Keratinocyte (primary cell): Measurements from ENCODE around the gene SZRD1. TPM values are rescaled to one million over a fixed set of nuclear protein-coding genes. Genes with fewer than 3 reads are reported as not detected.

ENCODE experiments used
- DNase-seq: peaks from one replicate; pipeline ENCODE4 v3.0.0-alpha.2; 2011; ENCODE audit warnings: low read depth, missing footprints, low spot score
- FAIRE-seq: peaks from 2 replicates; lab custom pipeline; 2011; peaks lifted over from hg19 to GRCh38; lab: Jason Lieb, UNC
- H2AFZ ChIP-seq: 2 replicates; pipeline ENCODE4 v1.6.0; 2012; ENCODE audit warnings: low read length, control low read depth, inconsistent platforms; ENCODE audit not compliant: control insufficient read depth
- H3K27ac ChIP-seq: 2 replicates; pipeline ENCODE4 v1.5.1; 2011; ENCODE audit warnings: low read length; ENCODE audit not compliant: control insufficient read depth, insufficient read depth
- H3K27me3 ChIP-seq: 3 replicates; pipeline ENCODE4 v1.6.0; 2011; ENCODE audit warnings: low read length; ENCODE audit not compliant: control insufficient read depth, insufficient read depth; ENCODE audit errors: extremely low read depth
- H3K36me3 ChIP-seq, 2 experiments: 2 replicates in 1 of 2; 3 replicates in 1 of 2; pipeline ENCODE4 v1.5.1; 2011; ENCODE audit warnings: low read length in 2 of 2, mild to moderate bottlenecking in 1 of 2; ENCODE audit not compliant: control insufficient read depth in 2 of 2, insufficient read depth in 2 of 2; ENCODE audit errors: extremely low read depth in 1 of 2
- H3K4me1 ChIP-seq: 3 replicates; pipeline ENCODE4 v1.5.1; 2011; ENCODE audit warnings: low read length; ENCODE audit not compliant: control insufficient read depth, insufficient read depth; ENCODE audit errors: extremely low read depth
- H3K4me2 ChIP-seq: 3 replicates; pipeline ENCODE4 v1.6.0; 2011; ENCODE audit warnings: low read depth, low read length; ENCODE audit not compliant: control insufficient read depth, insufficient read depth; ENCODE audit errors: extremely low read depth
- H3K4me3 ChIP-seq, 3 experiments: fragments of 200-600 bp in 1 of 3; sonication (generic) in 1 of 3; 2 replicates in 2 of 3; 3 replicates in 1 of 3; pipeline ENCODE4 v1.5.1; 2011 to 2016; ENCODE audit warnings: low read length in 3 of 3, mild to moderate bottlenecking in 3 of 3, control low read depth in 2 of 3, inconsistent platforms in 1 of 3, low read depth in 1 of 3, mixed read lengths in 1 of 3, mixed run types in 1 of 3, moderate library complexity in 1 of 3; ENCODE audit not compliant: control insufficient read depth in 2 of 3, insufficient read depth in 2 of 3; ENCODE audit errors: extremely low read depth in 1 of 3
- H3K79me2 ChIP-seq: 2 replicates; pipeline ENCODE4 v1.6.0; 2012; ENCODE audit warnings: low read length; ENCODE audit not compliant: control insufficient read depth, insufficient read depth
- H3K9ac ChIP-seq: 3 replicates; pipeline ENCODE4 v1.6.0; 2011; ENCODE audit warnings: low read length; ENCODE audit not compliant: control insufficient read depth, insufficient read depth; ENCODE audit errors: extremely low read depth
- H3K9me1 ChIP-seq: 3 replicates; pipeline ENCODE4 v1.6.0; 2011; ENCODE audit warnings: low read length; ENCODE audit not compliant: control insufficient read depth, insufficient read depth; ENCODE audit errors: extremely low read depth
- H3K9me3 ChIP-seq: 2 replicates; pipeline ENCODE4 v1.5.1; 2012; ENCODE audit warnings: low read depth, low read length; ENCODE audit not compliant: control insufficient read depth
- H4K20me1 ChIP-seq: 3 replicates; pipeline ENCODE4 v1.6.0; 2011; ENCODE audit warnings: low read length; ENCODE audit not compliant: control insufficient read depth, insufficient read depth; ENCODE audit errors: extremely low read depth
- EZH2 ChIP-seq: IDR thresholded peaks from one replicate; pipeline ENCODE4 v1.6.1; 2012; ENCODE audit warnings: inconsistent platforms, mild to moderate bottlenecking, low read length, moderate library complexity
- dilution Hi-C: fragments of 300-500 bp; cut with MboI; formaldehyde crosslinking; loops from one replicate; pipeline ENCODE4 v1.7.0; 2020; ENCODE audit warnings: low sequenced_read_pairs; ENCODE audit not compliant: extremely low pct_ligation_motif_present
- polyA plus RNA-seq, 5 experiments: library from polyadenylated mRNA; depleted of rRNA in 3 of 5; stranded (reverse) in 3 of 5; stranded (forward) in 1 of 5; unstranded in 1 of 5; fragments of >200 nt; gene quantifications; 1 replicate in 1 of 5; 2 replicates in 3 of 5; 3 replicates in 1 of 5; pipeline versions ENCODE4 v1.2.1 to v1.2.3, GENCODE V29; 2011 to 2012; ENCODE audit warnings: missing spikeins in 2 of 5, low read depth in 1 of 5, low replicate concordance in 1 of 5
- TF ChIP-seq, protein P1 (sequence below), 3 experiments: IDR thresholded peaks in 1 of 3; conservative IDR thresholded peaks in 1 of 3; optimal IDR thresholded peaks in 1 of 3; 2 replicates in 2 of 3; 3 replicates in 1 of 3; pipeline versions ENCODE3 to v1.5.1; 2011; ENCODE audit warnings: low read length in 3 of 3, mild to moderate bottlenecking in 3 of 3, moderate library complexity in 2 of 3, control low read depth in 1 of 3, inconsistent platforms in 1 of 3; ENCODE audit not compliant: insufficient read depth in 2 of 3; ENCODE audit errors: extremely low read depth in 1 of 3

SZRD1 gene
- polyA plus RNA-seq, 1 donor (not counting 4 experiments of a cell fraction or from before 2014, with no cell fraction given) = 68.7 TPM

DNA sequence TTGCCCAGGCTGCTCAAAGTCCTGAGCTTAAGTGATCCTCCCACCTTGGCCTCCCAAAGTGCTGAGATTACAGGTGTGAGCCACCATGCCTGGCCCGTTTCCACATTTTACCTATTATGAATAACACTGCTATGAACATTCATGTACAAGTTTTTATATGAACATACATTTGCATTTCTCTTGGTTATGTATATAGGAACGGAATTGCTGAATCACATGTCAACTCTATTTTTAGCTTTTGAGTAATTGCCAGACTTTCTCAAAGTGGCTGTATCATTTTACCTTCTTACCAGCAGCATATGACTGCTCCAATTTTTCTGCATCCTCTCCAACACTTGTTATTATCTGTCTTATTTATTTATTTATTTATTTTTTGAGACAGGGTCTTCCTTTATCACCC, 67.5 kb downstream of the SZRD1 start:
- H4K20me1 ChIP-seq = no peaks in the 10 kb centered on the region
- H3K4me1 ChIP-seq = no peaks in the 10 kb centered on the region
- no peak overlapping the region for H3K4me2 ChIP-seq
- no peaks in the 10 kb centered on the region for H3K27me3 ChIP-seq
- H3K9me3 ChIP-seq = no peaks in the 10 kb centered on the region
- H2AFZ ChIP-seq = no peak overlapping the region
- TF ChIP-seq EZH2 = no peak
- TF ChIP-seq, protein P1, sequence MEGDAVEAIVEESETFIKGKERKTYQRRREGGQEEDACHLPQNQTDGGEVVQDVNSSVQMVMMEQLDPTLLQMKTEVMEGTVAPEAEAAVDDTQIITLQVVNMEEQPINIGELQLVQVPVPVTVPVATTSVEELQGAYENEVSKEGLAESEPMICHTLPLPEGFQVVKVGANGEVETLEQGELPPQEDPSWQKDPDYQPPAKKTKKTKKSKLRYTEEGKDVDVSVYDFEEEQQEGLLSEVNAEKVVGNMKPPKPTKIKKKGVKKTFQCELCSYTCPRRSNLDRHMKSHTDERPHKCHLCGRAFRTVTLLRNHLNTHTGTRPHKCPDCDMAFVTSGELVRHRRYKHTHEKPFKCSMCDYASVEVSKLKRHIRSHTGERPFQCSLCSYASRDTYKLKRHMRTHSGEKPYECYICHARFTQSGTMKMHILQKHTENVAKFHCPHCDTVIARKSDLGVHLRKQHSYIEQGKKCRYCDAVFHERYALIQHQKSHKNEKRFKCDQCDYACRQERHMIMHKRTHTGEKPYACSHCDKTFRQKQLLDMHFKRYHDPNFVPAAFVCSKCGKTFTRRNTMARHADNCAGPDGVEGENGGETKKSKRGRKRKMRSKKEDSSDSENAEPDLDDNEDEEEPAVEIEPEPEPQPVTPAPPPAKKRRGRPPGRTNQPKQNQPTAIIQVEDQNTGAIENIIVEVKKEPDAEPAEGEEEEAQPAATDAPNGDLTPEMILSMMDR (optimal IDR thresholded peaks at IDR 0.05 in 1 of 3, IDR thresholded peaks at IDR 0.05 in 1 of 3, conservative IDR thresholded peaks at IDR 0.05 in 1 of 3; ENCODE audit: extremely low read depth in 1 of 3, insufficient read depth in 2 of 3, low read length in 3 of 3) = no peak
- dilution Hi-C loops = no loop called here
- no peak for FAIRE-seq
- DNase-seq = no peak
- no peaks in the 10 kb centered on the region for H3K79me2 ChIP-seq
- no peak overlapping the region for H3K9ac ChIP-seq
- no peaks in the 10 kb centered on the region for H3K36me3 ChIP-seq
- no peaks in the 10 kb centered on the region for H3K9me1 ChIP-seq
- H3K4me3 ChIP-seq = no peak overlapping the region
- H3K27ac ChIP-seq = no peak overlapping the region

DNA sequence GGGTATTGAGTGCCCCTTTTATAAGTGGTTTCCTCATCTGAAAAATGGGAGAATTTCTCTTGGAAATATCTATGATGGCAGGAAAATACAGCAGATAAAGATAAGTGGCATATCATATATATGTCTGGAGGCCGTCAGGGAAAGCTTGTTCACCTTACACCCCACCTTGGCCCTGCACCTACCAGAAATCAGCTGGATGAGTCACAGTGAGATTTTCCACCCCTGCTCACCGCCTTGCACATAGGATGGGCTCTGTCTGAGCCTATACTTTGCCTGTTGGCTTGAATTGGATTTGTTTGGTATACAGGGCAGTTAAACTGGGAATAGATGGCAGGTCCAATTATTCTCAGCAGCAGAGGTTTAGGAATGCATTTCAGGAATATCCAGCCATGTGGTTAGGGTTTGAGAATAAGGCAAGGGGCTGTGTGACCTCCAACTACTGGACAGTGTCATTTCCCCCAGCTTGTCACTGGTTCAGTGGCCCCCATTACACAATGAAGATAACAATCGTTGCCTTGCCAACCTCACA, 70.0 kb downstream of the SZRD1 start, which contains the start of gene SPATA21:
Gene SPATA21, minus strand, starts transcription at position 479 of the 529 bp plus-strand sequence. CDS start 6,053 bp downstream, outside the sequence.
- peaks cover 16% of the 10 kb centered on the region for H3K79me2 ChIP-seq
- no peak within 1 kb of the TSS for H2AFZ ChIP-seq
- dilution Hi-C loops = no loop called here
- no peaks in the 10 kb centered on the region for H4K20me1 ChIP-seq
- peaks cover 3% of the 10 kb centered on the region for H3K4me1 ChIP-seq
- no peak within 1 kb of the TSS for H3K9ac ChIP-seq
- FAIRE-seq = no peak
- H3K4me3 ChIP-seq = no peak within 1 kb of the TSS
- H3K9me1 ChIP-seq = no peaks in the 10 kb centered on the region
- no peak within 1 kb of the TSS for H3K4me2 ChIP-seq
- H3K9me3 ChIP-seq = no peaks in the 10 kb centered on the region
- H3K27ac ChIP-seq = no peak within 1 kb of the TSS
- H3K36me3 ChIP-seq = no peaks in the 10 kb centered on the region
- TF ChIP-seq, protein P1 (optimal IDR thresholded peaks at IDR 0.05 in 1 of 3, IDR thresholded peaks at IDR 0.05 in 1 of 3, conservative IDR thresholded peaks at IDR 0.05 in 1 of 3; ENCODE audit: extremely low read depth in 1 of 3, insufficient read depth in 2 of 3, low read length in 3 of 3) = no peak
- no peak for TF ChIP-seq EZH2
- DNase-seq = no peak
- H3K27me3 ChIP-seq = no peaks in the 10 kb centered on the region
